Gastrocnemius medialis (tissue), 4 donors: ENCODE results near the gene KRTAP19-5.

Experiments
- POLR2A ChIP-seq, 2 donors: fragments of 450-650 bp; IDR thresholded peaks; one replicate each; pipeline ENCODE4 v1.6.1; 2017; ENCODE audit warnings: antibody characterized with exemption in 2 of 2, mild to moderate bottlenecking in 2 of 2, moderate library complexity in 2 of 2
- TF ChIP-seq, protein P1 (sequence below), 5 experiments: fragments of 450-650 bp in 3 of 5; fragments of 200-600 bp in 2 of 5; sonication (generic) in 2 of 5; IDR thresholded peaks in 4 of 5; conservative IDR thresholded peaks in 1 of 5; 1 replicate in 4 of 5; 2 replicates in 1 of 5; pipeline ENCODE4 v1.5.1; 2016 to 2019; ENCODE audit warnings: antibody characterized with exemption in 5 of 5, mild to moderate bottlenecking in 3 of 5, moderate library complexity in 3 of 5

DNA sequence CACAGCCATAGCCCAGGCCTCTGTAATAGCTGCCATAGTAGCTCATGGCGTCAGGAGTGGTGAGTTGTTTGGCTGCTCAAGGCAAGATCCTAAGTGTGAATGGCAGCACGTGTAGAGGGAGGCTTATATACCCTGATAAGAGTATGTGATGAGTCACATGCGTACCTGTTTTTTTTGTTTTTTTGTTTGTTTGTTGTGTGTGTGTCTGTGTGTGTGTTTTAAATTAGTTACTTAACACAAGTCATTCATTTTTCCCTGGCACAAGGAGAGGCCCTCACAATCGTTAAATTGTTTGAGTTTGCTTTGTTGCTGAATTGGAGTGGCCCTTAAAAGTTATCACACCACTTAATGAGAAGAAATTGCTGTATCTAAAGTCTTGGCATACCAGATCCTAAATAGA is 4.9 kb downstream of the KRTAP19-5 start, which contains the start of gene KRTAP19-4:
- no peak for TF ChIP-seq POLR2A (IDR thresholded peaks at IDR 0.05)
- TF ChIP-seq, protein P1, sequence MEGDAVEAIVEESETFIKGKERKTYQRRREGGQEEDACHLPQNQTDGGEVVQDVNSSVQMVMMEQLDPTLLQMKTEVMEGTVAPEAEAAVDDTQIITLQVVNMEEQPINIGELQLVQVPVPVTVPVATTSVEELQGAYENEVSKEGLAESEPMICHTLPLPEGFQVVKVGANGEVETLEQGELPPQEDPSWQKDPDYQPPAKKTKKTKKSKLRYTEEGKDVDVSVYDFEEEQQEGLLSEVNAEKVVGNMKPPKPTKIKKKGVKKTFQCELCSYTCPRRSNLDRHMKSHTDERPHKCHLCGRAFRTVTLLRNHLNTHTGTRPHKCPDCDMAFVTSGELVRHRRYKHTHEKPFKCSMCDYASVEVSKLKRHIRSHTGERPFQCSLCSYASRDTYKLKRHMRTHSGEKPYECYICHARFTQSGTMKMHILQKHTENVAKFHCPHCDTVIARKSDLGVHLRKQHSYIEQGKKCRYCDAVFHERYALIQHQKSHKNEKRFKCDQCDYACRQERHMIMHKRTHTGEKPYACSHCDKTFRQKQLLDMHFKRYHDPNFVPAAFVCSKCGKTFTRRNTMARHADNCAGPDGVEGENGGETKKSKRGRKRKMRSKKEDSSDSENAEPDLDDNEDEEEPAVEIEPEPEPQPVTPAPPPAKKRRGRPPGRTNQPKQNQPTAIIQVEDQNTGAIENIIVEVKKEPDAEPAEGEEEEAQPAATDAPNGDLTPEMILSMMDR (IDR thresholded peaks at IDR 0.05 in 4 of 5, conservative IDR thresholded peaks at IDR 0.05 in 1 of 5): no peak
